ENCODE results near the gene RNF111.

Gene RNF111

DNA sequence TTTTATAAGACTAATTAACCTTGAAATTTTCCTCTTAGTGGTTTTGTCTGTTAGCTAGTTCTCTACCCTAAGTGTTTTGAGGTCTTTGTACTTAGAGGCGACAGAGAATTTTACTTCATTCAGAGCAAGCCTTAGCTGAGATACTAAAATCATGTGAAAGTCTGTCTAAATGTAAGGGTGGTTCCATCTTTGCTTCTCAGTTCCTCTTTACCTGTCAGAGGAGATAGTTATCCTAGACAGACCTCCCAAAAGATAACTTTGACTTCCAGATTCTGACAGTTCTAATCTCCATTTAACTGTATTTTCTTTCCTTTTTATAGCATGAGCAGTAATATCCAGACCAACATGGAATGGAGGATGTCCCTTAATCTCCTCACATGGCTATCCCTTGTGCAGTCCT, 34.7 kb downstream of the RNF111 start:
- no peak overlapping the region for H3K4me3 ChIP-seq (ENCODE audit: low read depth, low read length)
- TF ChIP-seq, protein P1, sequence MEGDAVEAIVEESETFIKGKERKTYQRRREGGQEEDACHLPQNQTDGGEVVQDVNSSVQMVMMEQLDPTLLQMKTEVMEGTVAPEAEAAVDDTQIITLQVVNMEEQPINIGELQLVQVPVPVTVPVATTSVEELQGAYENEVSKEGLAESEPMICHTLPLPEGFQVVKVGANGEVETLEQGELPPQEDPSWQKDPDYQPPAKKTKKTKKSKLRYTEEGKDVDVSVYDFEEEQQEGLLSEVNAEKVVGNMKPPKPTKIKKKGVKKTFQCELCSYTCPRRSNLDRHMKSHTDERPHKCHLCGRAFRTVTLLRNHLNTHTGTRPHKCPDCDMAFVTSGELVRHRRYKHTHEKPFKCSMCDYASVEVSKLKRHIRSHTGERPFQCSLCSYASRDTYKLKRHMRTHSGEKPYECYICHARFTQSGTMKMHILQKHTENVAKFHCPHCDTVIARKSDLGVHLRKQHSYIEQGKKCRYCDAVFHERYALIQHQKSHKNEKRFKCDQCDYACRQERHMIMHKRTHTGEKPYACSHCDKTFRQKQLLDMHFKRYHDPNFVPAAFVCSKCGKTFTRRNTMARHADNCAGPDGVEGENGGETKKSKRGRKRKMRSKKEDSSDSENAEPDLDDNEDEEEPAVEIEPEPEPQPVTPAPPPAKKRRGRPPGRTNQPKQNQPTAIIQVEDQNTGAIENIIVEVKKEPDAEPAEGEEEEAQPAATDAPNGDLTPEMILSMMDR (IDR thresholded peaks at IDR 0.05; ENCODE audit: low read depth, low read length, missing control alignments), result no peak
- in situ Hi-C loops (cut with HindIII; ENCODE audit: low sequenced_read_pairs), result no loop called here
- DNase-seq (ENCODE audit: low read depth), result no peak

DNA sequence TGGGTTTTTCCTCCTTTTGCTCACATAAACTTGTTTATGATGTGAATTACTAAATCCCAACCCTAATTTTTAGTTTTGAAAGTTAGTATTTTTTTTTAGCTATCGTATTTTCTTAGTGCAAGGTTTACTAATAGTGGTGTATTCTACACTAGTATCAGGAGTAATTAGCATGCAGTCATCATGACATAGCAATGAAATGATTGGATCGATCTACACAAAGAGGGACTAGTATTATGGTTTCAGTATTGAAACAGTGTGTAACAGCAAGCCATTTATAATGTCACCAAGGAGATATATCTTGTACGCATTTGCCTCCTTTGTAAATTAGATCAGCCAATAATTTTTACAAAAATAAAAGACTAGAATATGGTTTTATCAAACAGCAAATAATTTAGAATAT, 38.7 kb downstream of the RNF111 start:
- in situ Hi-C loops (cut with HindIII; ENCODE audit: low sequenced_read_pairs), result no loop called here
- no peak for DNase-seq (ENCODE audit: low read depth)
- H3K4me3 ChIP-seq (ENCODE audit: low read depth, low read length), result no peak overlapping the region
- TF ChIP-seq, protein P1 (IDR thresholded peaks at IDR 0.05; ENCODE audit: low read depth, low read length, missing control alignments), result no peak

DNA sequence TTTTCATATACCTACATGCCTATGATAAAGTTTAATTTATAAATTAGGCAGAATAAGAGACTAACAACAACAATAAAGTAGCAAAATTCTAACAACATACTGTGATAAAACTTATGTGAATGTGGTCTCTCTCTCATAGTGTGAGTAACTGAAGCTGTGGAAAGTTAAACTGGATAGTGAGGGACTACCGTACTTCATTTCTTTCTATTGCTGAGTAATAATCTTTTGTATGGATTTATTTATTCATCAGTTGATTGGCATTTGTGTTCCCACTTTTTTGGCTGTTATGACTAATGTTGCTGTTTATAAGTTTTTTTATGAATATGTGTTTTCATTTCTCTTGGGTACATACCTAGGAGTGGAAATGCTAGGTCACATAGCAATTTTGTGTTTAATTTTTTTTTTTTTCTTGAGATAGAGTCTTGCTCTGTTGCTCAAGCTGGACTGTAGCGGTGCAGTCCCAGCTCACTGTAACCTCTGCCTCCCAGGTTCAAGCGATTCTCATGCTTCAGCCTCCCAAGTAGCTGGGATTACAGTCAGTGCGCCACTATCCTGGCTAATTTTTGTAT, 41.0 kb downstream of the RNF111 start:
- TF ChIP-seq, protein P1 (IDR thresholded peaks at IDR 0.05; ENCODE audit: low read depth, low read length, missing control alignments), result no peak
- no peak overlapping the region for H3K4me3 ChIP-seq (ENCODE audit: low read depth, low read length)
- in situ Hi-C loops (cut with HindIII; ENCODE audit: low sequenced_read_pairs), result no loop called here
- DNase-seq (ENCODE audit: low read depth), result no peak

DNA sequence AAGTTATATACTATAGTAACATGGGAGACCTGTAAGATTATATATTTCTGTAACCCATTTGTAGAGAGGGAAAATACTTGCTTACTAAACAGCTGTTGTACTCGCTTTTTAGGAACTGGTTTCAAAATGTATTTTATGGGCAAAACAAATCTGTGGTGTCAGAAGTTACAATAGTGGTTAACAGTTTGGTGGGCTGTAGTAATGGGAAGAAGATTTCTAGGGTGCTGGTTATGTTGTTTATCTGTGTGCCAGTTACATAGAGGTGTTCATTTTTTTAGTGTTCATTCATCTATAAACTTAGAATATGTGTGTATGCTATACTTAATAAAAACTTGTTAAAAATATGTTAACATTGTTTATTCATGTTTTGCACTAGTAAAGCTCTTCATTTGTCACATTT, 42.1 kb downstream of the RNF111 start:
- no peak for DNase-seq (ENCODE audit: low read depth)
- H3K4me3 ChIP-seq (ENCODE audit: low read depth, low read length), result no peak overlapping the region
- TF ChIP-seq, protein P1 (IDR thresholded peaks at IDR 0.05; ENCODE audit: low read depth, low read length, missing control alignments), result no peak
- in situ Hi-C loops (cut with HindIII; ENCODE audit: low sequenced_read_pairs), result no loop called here

DNA sequence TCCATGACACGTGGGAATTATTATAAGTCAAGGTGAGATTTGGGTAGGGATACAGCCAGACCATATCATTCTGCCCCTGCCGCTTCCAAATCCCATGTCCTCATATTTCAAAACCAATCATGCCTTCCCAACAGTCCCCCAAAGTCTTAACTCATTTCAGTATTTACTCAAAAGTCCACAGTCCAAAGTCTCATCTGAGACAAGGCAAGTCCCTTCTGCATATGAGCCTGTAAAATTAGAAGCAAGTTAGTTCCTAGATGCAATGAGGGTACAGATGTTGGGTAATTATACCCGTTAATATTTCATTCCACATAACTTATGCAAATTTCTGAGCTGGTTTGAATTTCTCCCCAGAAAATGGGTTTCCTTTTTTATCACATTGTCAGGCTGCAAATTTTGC, 47.7 kb downstream of the RNF111 start:
- in situ Hi-C loops (cut with HindIII; ENCODE audit: low sequenced_read_pairs), result no loop called here
- no peak overlapping the region for H3K4me3 ChIP-seq (ENCODE audit: low read depth, low read length)
- TF ChIP-seq, protein P1 (IDR thresholded peaks at IDR 0.05; ENCODE audit: low read depth, low read length, missing control alignments), result no peak
- DNase-seq (ENCODE audit: low read depth), result no peak

DNA sequence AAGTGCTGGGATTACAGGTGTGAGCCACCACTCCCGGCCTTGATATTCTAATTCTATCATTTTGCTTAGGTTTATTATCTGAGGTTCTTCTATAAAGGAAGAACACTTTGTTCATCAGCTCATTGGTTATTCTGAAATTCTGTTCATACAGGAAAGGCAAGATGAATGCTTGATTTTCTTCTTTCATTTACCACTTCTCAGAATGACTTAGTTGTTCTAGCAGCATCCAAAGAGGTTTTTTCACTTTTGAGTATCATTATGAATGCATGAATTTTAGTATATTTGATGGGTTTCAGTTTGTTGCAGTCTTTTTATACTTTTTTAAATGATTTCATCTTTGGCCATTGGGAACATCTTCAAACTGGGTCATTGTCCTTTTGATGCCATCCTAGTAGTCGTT, 51.8 kb downstream of the RNF111 start:
- TF ChIP-seq, protein P1 (IDR thresholded peaks at IDR 0.05; ENCODE audit: low read depth, low read length, missing control alignments), result no peak
- H3K4me3 ChIP-seq (ENCODE audit: low read depth, low read length), result no peak overlapping the region
- in situ Hi-C loops (cut with HindIII; ENCODE audit: low sequenced_read_pairs), result no loop called here
- DNase-seq (ENCODE audit: low read depth), result no peak

DNA sequence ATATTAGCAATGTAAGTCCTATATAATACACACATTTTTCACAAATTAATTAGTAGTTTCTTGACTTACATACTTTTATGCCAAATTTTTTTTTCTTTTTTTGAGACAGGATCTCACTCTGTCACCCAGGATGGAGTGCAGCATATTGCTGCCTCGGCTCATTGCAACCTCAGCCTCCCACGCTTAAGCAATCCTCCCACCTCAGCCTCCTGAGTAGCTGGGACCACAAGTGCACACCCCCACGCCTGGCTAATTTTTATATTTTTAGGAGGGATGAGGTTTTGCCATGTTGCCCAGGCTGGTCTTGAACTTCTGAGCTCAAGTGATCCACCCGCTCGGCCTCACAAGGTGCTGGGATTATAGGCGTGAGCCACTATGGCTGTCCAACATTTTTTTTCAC, 54.6 kb downstream of the RNF111 start:
- in situ Hi-C loops (cut with HindIII; ENCODE audit: low sequenced_read_pairs), result no loop called here
- TF ChIP-seq, protein P1 (IDR thresholded peaks at IDR 0.05; ENCODE audit: low read depth, low read length, missing control alignments), result no peak
- no peak for DNase-seq (ENCODE audit: low read depth)
- no peak overlapping the region for H3K4me3 ChIP-seq (ENCODE audit: low read depth, low read length)

Data from astrocyte of the cerebellum (primary cell).